GM19193 (cell line): ENCODE results near the gene GASK1A.

Experiments used
- POLR2A ChIP-seq: IDR thresholded peaks from 4 replicates; pipeline ENCODE4 v1.6.1; 2011; ENCODE audit not compliant: insufficient read depth, insufficient read length; ENCODE audit errors: extremely low read depth

The GASK1A gene

GRCh38 chr3:43076857-43077256, 97.7 kb downstream of the GASK1A start:
- no peak for TF ChIP-seq POLR2A

GRCh38 chr3:43077261-43077660, 98.2 kb downstream of the GASK1A start:
- no peak for TF ChIP-seq POLR2A

GRCh38 chr3:43077707-43078106, 98.6 kb downstream of the GASK1A start:
- TF ChIP-seq POLR2A = no peak

DNA sequence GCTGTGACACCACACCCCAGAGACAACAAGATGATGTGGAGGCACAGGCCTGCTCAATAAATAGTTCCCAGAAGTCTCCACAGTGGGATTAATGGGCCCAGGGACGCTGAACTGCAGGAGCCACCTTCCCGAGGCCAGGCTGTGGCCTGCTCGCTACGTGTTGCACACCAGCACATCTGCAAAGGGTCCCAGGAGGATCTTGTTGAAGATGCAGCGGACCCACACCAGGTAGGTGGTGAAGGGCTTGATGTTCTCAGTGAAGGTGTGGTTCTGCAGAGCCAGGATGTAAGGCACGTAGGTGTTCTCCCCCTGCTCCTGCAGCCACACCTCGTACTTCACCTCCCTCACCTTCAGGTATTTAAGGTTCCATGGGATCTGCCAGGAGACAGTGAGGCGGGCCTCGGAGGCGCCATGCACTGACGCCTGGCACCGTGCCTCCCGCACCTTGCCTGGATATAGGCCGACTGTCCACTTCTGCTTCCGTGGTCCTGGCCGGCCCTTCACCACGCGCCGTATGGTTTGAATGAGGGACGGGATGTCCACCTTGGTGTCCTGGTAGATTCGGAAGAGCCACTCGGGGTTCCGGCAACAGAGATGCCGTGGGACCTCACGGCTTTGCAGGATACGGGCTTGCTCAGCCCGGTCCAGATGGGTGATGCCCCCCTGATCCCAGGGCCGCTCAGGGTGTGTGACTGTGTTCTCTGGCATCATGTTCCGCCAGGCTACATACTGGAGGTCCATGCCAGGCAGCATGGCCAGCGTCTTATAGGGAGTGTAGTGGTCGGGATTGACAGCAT, 100.6 kb downstream of the GASK1A start:
- no peak for TF ChIP-seq POLR2A

GRCh38 chr3:43080726-43081568, 101.8 kb downstream of the GASK1A start:
- TF ChIP-seq POLR2A = no peak

GRCh38 chr3:43081796-43082195, 102.7 kb downstream of the GASK1A start:
- no peak for TF ChIP-seq POLR2A

DNA sequence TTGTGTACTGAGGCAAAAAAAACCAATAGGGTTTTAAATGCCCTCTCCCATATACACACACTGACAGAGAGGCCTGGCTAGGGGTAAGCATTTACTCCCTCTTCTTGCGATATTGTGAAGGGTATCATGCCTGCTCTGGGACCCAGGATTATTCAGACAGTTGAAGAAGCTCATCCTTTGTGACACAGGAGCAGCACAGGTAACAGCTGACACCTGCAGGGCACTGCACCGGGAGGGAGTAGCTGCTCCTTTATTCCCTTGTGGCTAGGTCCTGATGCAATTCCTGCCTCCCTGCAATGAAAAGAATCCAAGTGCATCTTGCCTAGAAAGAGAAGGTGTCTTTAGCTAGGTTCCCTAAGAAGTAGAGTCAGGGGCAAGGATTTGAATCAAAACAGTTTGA, 103.3 kb downstream of the GASK1A start:
- TF ChIP-seq POLR2A = no peak

DNA sequence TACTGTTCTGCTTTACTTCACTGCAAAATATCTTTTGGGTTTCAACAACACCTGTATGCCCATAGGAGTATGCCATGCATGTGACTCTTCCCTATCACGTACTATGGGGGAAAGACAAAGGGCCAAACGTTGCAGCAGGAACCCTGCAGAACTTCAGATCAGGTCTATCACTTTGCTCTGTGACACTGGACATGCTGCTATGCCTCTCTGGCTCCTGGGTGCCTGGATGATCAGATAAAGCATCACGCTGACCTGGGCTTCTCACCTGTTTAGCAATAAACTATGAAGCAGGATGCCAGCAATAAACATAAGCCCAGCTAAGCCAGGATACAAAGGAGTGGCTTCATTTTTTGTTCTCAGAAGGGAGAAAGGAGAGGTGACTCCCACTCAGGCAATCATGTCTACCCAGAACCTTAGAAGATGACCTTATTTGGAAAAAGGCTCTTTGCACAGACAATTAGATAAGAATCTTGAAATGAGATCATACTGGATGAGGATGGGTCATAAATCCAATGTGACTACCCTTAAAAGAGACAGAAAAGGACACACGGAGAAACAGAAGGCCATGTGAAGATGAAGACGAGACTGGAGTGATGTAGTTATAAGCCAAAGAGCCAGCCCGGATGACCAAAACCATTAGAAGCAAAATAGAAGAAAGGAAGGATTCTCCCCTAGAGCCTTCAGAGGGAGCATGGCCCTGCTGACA, 107.5 kb downstream of the GASK1A start:
- no peak for TF ChIP-seq POLR2A

- TF ChIP-seq POLR2A = no peak
Observed at GRCh38 chr3:43087249-43087776, 108.2 kb downstream of the GASK1A start.

DNA sequence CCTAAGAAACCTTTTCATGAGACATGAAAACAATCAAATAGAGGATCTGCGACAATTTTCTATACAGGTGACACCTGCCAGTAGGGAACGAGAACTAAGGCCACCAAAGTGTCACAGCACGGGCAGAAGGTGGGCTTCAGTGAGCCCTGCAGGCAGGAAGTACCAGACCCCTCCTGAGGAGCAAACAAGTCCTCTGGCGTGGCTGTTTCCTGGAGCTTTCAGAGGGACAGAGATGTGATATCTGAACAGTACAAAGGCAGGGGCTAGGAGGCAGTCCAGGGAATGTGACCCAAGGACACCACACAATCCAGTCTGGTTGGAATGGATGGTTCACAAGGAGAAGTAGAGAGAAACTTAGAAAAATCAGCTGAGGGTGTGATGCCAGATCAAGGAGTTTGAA, 110.0 kb downstream of the GASK1A start:
- no peak for TF ChIP-seq POLR2A

DNA sequence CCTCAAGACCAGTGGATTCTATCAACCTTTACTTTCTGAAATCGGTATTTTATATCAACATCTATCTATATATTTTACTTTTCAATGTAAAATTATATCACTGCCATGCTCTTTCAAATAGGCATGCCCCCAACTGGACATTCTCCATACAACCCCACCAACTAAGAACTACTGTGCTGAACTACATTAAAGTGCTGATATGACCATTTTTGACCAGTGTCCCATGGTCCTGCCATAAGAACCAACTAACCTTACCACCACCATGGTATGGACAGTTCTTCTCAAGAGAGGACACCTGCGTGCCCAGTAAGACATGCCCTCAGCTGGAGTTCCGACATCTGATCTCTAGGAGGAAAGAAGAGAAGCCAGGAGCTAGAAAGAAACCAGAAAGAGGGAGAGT, 111.1 kb downstream of the GASK1A start:
- no peak for TF ChIP-seq POLR2A

DNA sequence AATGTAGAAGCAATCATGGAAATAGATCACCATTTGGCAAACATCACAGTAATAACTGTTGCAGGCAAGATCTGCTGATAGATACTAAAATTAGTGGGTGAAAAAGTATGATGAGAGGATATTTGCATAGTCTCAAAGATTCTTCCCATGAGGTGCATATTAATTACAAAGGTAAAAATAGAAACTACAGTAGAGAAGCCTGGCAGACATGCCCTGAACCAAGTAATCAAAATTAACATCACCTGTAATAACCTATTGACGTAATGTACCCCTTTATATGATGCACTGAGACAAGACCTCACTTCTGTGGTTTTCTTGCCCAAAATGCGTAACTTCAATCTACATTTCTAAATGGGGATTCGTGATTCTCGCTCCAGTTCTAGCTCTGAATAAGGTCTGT, 112.4 kb downstream of the GASK1A start:
- TF ChIP-seq POLR2A = no peak

- TF ChIP-seq POLR2A = no peak
Observed at GRCh38 chr3:43093006-43093405, 113.9 kb downstream of the GASK1A start.

DNA sequence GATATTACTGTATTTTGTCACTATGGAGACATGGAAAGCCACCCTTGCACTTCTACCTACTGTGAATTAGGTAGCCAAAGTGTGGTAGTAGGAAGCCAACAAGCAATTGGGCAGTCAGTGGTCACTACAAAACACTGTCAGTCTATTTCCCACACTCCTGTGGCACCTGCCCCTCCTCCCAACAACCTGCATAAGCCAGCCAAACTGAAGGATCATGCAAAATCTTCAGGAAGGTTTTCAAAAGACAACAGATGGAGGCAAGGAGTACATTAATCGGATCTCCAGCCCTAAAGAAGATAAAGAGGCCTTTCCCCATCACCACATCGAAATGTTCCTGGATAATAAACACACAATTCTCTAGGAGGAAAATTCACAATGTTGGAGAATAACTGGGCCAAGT, 114.9 kb downstream of the GASK1A start:
- no peak for TF ChIP-seq POLR2A

DNA sequence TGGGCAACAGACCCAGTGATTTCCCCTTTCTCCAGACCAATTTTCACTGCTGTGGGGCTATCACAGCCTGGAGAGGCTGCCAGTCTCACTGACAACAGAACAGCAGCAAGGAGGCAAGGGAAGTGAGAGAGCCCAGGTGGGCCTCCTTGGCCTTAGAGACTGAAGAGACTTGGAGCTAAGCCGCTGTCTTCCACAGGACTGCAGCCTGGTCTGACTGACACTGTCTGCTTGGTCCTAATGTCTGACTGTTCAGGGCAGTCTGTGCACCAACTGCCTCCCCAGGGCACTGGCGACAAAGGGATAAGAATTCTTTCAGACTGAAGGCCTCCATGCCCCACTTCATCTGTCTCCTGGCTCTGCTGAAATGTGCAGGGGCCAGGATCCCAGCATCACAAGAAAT, 115.3 kb downstream of the GASK1A start:
- TF ChIP-seq POLR2A = no peak
